ENCODE data around the gene NEDD4.
A peak's percentile ranks its signal among the peaks of the same experiment; 100 is the strongest.
"Not testable (repeated sequence)": the region's sequence is repeated elsewhere in the genome, so short reads cannot be mapped to it uniquely, and the experiment has no call there.

NEDD4 gene

GRCh38 chr15:55954862-55955605 is 38.4 kb downstream of the NEDD4 start:
- no peak for DNase-seq (ENCODE audit: low spot score)

- DNase-seq (ENCODE audit: low spot score): not testable (repeated sequence)
Measured at GRCh38 chr15:55952501-55953274, 40.7 kb downstream of the NEDD4 start.

- DNase-seq (ENCODE audit: low spot score): not testable (repeated sequence)
Measured at GRCh38 chr15:55944606-55945005, 48.8 kb downstream of the NEDD4 start.

GRCh38 chr15:55942332-55942731 is 51.1 kb downstream of the NEDD4 start:
- DNase-seq (ENCODE audit: low spot score): no peak

- DNase-seq (ENCODE audit: low spot score): no peak
Measured at GRCh38 chr15:55937040-55937439, 56.4 kb downstream of the NEDD4 start.

GRCh38 chr15:55928955-55929354 is 64.5 kb downstream of the NEDD4 start:
- DNase-seq (ENCODE audit: low spot score): no peak

- DNase-seq (ENCODE audit: low spot score): no peak
Measured at GRCh38 chr15:55921744-55922143, 71.7 kb downstream of the NEDD4 start.

GRCh38 chr15:55917881-55918296 is 75.5 kb downstream of the NEDD4 start:
- peak; percentile 61 for DNase-seq (ENCODE audit: low spot score)

GRCh38 chr15:55916666-55917409 is 76.6 kb downstream of the NEDD4 start:
- peak; percentile 19 for DNase-seq (ENCODE audit: low spot score)

- DNase-seq (ENCODE audit: low spot score): no peak
Measured at GRCh38 chr15:55915876-55916567, 77.4 kb downstream of the NEDD4 start.

- no peak for DNase-seq (ENCODE audit: low spot score)
Measured at GRCh38 chr15:55915221-55915620, 78.2 kb downstream of the NEDD4 start.

GRCh38 chr15:55914446-55914845 is 79.0 kb downstream of the NEDD4 start:
- DNase-seq (ENCODE audit: low spot score): no peak

- no peak for DNase-seq (ENCODE audit: low spot score)
Measured at GRCh38 chr15:55912982-55913381, 80.4 kb downstream of the NEDD4 start.

- no peak for DNase-seq (ENCODE audit: low spot score)
Measured at GRCh38 chr15:55909036-55909811, 84.2 kb downstream of the NEDD4 start.

- DNase-seq (ENCODE audit: low spot score): peak; percentile 31
Measured at GRCh38 chr15:55907797-55908196, 85.6 kb downstream of the NEDD4 start.

GRCh38 chr15:55902981-55903380 is 90.4 kb downstream of the NEDD4 start:
- no peak for DNase-seq (ENCODE audit: low spot score)

- no peak for DNase-seq (ENCODE audit: low spot score)
Measured at GRCh38 chr15:55900019-55900418, 93.4 kb downstream of the NEDD4 start.

- no peak for DNase-seq (ENCODE audit: low spot score)
Measured at GRCh38 chr15:55899537-55899936, 93.9 kb downstream of the NEDD4 start.

GRCh38 chr15:55897560-55898336 is 95.7 kb downstream of the NEDD4 start:
- DNase-seq (ENCODE audit: low spot score): peak; percentile 59

GRCh38 chr15:55894399-55894965 is 98.9 kb downstream of the NEDD4 start:
- DNase-seq (ENCODE audit: low spot score): no peak
